ENCODE results near the gene LFNG. TPM values are rescaled to one million over a fixed set of nuclear protein-coding genes. Genes with fewer than 3 reads are reported as not detected.

LFNG gene
- polyA plus RNA-seq, 6 donors from 2014 or later, result 0.59 to 4.0 (median 2.2) TPM

- no peaks in the 10 kb centered on the region for H3K27me3 Mint-ChIP-seq
- H3K4me3 Mint-ChIP-seq, result no peak overlapping the region
- DNase-seq (no peak), ATAC-seq (ENCODE audit: low read depth in 2 of 2) (no peak)
- H3K4me1 Mint-ChIP-seq, result peaks cover 5 to 11% (median 11%) of the 10 kb centered on the region in 3 donors
- H3K36me3 Mint-ChIP-seq, result peaks cover 4 to 7% of the 10 kb centered on the region in 2 donors
- no peaks in the 10 kb centered on the region for H3K9me3 Mint-ChIP-seq
- H3K27ac Mint-ChIP-seq, result no peak overlapping the region
Measured at GRCh38 chr7:2576742-2577491, 57.3 kb downstream of the LFNG start.

Other genes with a start within 250 kb of the LFNG start
- 100 to 1,000 TPM in 3 of 6 donors, 10 to 100 TPM in 3; 74.2 to 107 (median 96.2) TPM for gene SNX8, start 205.3 kb upstream of the LFNG start, polyA plus RNA-seq (ENCODE audit: low read depth in 6 of 6)
- 100 to 1,000 TPM in 3 of 6 donors, 10 to 100 TPM in 3; 69.6 to 123 (median 94.4) TPM for gene EIF3B, start 164.9 kb upstream of the LFNG start, polyA plus RNA-seq (ENCODE audit: low read depth in 6 of 6)
- gene CHST12, start 116.2 kb upstream of the LFNG start, polyA plus RNA-seq (ENCODE audit: low read depth in 6 of 6), result 10 to 100 TPM in 4 of 6 donors, 1 to 10 TPM in 2; 6.5 to 20.9 (median 12.3) TPM
- not detected for gene GRIFIN, start 43.4 kb upstream of the LFNG start, polyA plus RNA-seq (ENCODE audit: low read depth in 6 of 6)
- 10 to 100 TPM; 17.7 to 29.3 (median 20.6) TPM for gene BRAT1, start 35.8 kb downstream of the LFNG start, polyA plus RNA-seq (ENCODE audit: low read depth in 6 of 6)
- 1 to 10 TPM in 4 of 6 donors, under 1 TPM in 1, not detected in 1; 0.36 to 1.7 (median 1.3) TPM for gene IQCE, start 39.2 kb downstream of the LFNG start, polyA plus RNA-seq (ENCODE audit: low read depth in 6 of 6)
- gene TTYH3, start 112.2 kb downstream of the LFNG start, polyA plus RNA-seq (ENCODE audit: low read depth in 6 of 6), result 1 to 10 TPM; 1.2 to 4.4 (median 2.5) TPM
- gene AMZ1, start 168.4 kb downstream of the LFNG start, polyA plus RNA-seq (ENCODE audit: low read depth in 6 of 6), result 1 to 10 TPM in 5 of 6 donors, not detected in 1; 1.4 to 3.3 (median 2.7) TPM